CD4-positive, CD25-positive, alpha-beta regulatory T cell (primary cell): ENCODE measurements around the gene ORC1. TPM values are rescaled to one million over a fixed set of nuclear protein-coding genes. Genes with fewer than 3 reads are reported as not detected.

Experiments
- ATAC-seq, 2 donors: fragments of 150-1000 bp; cut with Tn5 transposase; one replicate each; pipeline ENCODE4 v1.10.0; 2021; ENCODE audit warnings: low read depth in 2 of 2, moderate number of reproducible peaks in 2 of 2, moderate library complexity in 1 of 2
- DNase-seq, 3 donors: peaks; one replicate each; pipeline versions ENCODE4 v3.0.0 to v3.0.0-alpha.2; 2012 to 2022; ENCODE audit warnings: mixed read lengths in 1 of 3
- H3K27ac ChIP-seq: one replicate; pipeline ENCODE4 v1.7.0; 2013; ENCODE audit warnings: mild to moderate bottlenecking, low read length; ENCODE audit not compliant: insufficient read depth, poor library complexity, severe bottlenecking
- H3K27me3 ChIP-seq: one replicate; pipeline ENCODE4 v1.7.0; 2013; ENCODE audit warnings: low read length; ENCODE audit not compliant: control insufficient read depth, insufficient read depth
- H3K36me3 ChIP-seq: one replicate; pipeline ENCODE4 v1.7.0; 2013; ENCODE audit warnings: mild to moderate bottlenecking, low read length, moderate library complexity; ENCODE audit not compliant: control insufficient read depth, insufficient read depth
- H3K4me1 ChIP-seq: 2 replicates; pipeline ENCODE4 v1.7.0; 2013; ENCODE audit warnings: mild to moderate bottlenecking, low read length; ENCODE audit not compliant: insufficient read depth, control insufficient read depth, poor library complexity, severe bottlenecking
- H3K4me3 ChIP-seq: one replicate; pipeline ENCODE4 v1.7.0; 2013; ENCODE audit warnings: low read depth, mild to moderate bottlenecking, low read length, moderate library complexity
- H3K9me3 ChIP-seq, 2 experiments: 1 replicate in 1 of 2; 2 replicates in 1 of 2; pipeline ENCODE4 v1.7.0; 2013; ENCODE audit warnings: low read length in 2 of 2, mild to moderate bottlenecking in 1 of 2, moderate library complexity in 1 of 2; ENCODE audit not compliant: control insufficient read depth in 2 of 2
- H3K27ac Mint-ChIP-seq, 3 donors: one replicate each; pipeline ENCODE4 v1.8.0; 2020 to 2022; ENCODE audit warnings: mild to moderate bottlenecking in 3 of 3, mixed read lengths in 3 of 3, moderate library complexity in 2 of 3
- H3K27me3 Mint-ChIP-seq: one replicate; pipeline ENCODE4 v1.8.0; 2022; ENCODE audit warnings: mild to moderate bottlenecking, mixed read lengths
- H3K36me3 Mint-ChIP-seq: one replicate; pipeline ENCODE4 v1.8.0; 2020; ENCODE audit warnings: mixed read lengths
- H3K4me1 Mint-ChIP-seq, 4 donors: one replicate each; pipeline ENCODE4 v1.8.0; 2020 to 2022; ENCODE audit warnings: mixed read lengths in 4 of 4, mild to moderate bottlenecking in 1 of 4
- H3K4me3 Mint-ChIP-seq, 4 donors: one replicate each; pipeline ENCODE4 v1.8.0; 2020 to 2022; ENCODE audit warnings: mild to moderate bottlenecking in 4 of 4, mixed read lengths in 4 of 4, moderate library complexity in 3 of 4
- H3K9me3 Mint-ChIP-seq, 7 donors: one replicate each; pipeline ENCODE4 v1.8.0; 2020 to 2022; ENCODE audit warnings: mixed read lengths in 7 of 7, mild to moderate bottlenecking in 3 of 7, moderate library complexity in 2 of 7
- polyA plus RNA-seq, 4 donors: library from polyadenylated mRNA; unstranded; fragments of 300-500 nt; fragmentation: Illumina TruSeq; gene quantifications; one replicate each; pipeline ENCODE4 v1.2.3, GENCODE V29; 2021
- total RNA-seq: library from RNA; stranded (reverse); gene quantifications from one replicate; pipeline ENCODE4 v1.2.3, GENCODE V29; 2022

ORC1 gene
- total and polyA plus RNA-seq, 5 donors from 2014 or later = 0.32 to 3.0 (median 1.8) TPM

- DNase-seq = no peak
- Histone ChIP-seq H3K27me3 (no peaks in the 10 kb centered on the region), H3K4me1 (peaks cover 23% of the 10 kb centered on the region), H3K27ac (no peak overlapping the region), H3K9me3 (no peaks in the 10 kb centered on the region), H3K4me3 (no peak overlapping the region), H3K36me3 (peaks cover 19% of the 10 kb centered on the region)
- ATAC-seq = no peak
- H3K4me1 Mint-ChIP-seq = peaks cover 33 to 35% (median 34%) of the 10 kb centered on the region in 4 donors
- H3K4me3 Mint-ChIP-seq = no peak overlapping the region
- peaks cover 31% of the 10 kb centered on the region for H3K36me3 Mint-ChIP-seq
- peak overlapping the region in 2 of 3 donors; percentile 47 to 74 for H3K27ac Mint-ChIP-seq
- H3K9me3 Mint-ChIP-seq = no peaks in the 10 kb centered on the region
- H3K27me3 Mint-ChIP-seq = no peaks in the 10 kb centered on the region
Observed at GRCh38 chr1:52427152-52427551, 22.9 kb upstream of the ORC1 start.

DNA sequence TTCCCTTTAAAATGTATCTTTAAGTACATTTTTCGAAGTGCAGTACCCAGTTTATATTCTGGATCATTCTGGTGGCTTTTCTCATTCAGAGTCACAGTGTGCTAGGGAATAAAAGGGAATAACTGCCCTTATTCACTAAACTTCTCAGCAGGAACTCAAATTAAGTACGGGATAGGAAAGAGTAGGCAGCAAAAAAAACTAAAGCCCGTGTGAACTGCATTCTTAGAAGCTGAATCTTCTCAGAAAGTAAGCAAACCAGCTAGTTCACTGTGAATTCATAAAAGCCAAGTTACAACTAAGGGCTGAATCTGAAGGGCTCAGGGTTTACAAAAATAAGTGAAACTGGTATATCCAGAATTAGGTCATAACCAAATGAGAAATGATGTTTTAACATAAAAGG is 22.1 kb upstream of the ORC1 start:
- DNase-seq = no peak
- Mint-ChIP-seq H3K27me3 (no peaks in the 10 kb centered on the region), H3K4me1 (peaks cover 26 to 35% (median 34%) of the 10 kb centered on the region in 4 donors), H3K27ac (peak overlapping the region in 2 of 3 donors; percentile 12 to 90), H3K36me3 (peaks cover 32% of the 10 kb centered on the region), H3K9me3 (no peaks in the 10 kb centered on the region), H3K4me3 (no peak overlapping the region)
- Histone ChIP-seq H3K4me3 (no peak overlapping the region), H3K36me3 (peaks cover 21% of the 10 kb centered on the region), H3K27ac (no peak overlapping the region), H3K27me3 (no peaks in the 10 kb centered on the region), H3K4me1 (peaks cover 23% of the 10 kb centered on the region), H3K9me3 (no peaks in the 10 kb centered on the region)
- no peak for ATAC-seq

GRCh38 chr1:52424813-52425212 is 20.6 kb upstream of the ORC1 start:
- Histone ChIP-seq H3K27ac (peak overlapping the region; percentile 76), H3K27me3 (no peaks in the 10 kb centered on the region), H3K9me3 (no peaks in the 10 kb centered on the region), H3K36me3 (peaks cover 27% of the 10 kb centered on the region), H3K4me3 (peak overlapping the region; percentile 75), H3K4me1 (peaks cover 23% of the 10 kb centered on the region)
- H3K4me1 Mint-ChIP-seq = peaks cover 30 to 43% (median 39%) of the 10 kb centered on the region in 4 donors
- peaks cover 24% of the 10 kb centered on the region for H3K36me3 Mint-ChIP-seq
- no peak for ATAC-seq
- H3K27ac Mint-ChIP-seq = peak overlapping the region; percentile 90 to 95 (median 90)
- DNase-seq = no peak
- peak overlapping the region in 3 of 4 donors; percentile 34 to 63 (median 54) for H3K4me3 Mint-ChIP-seq
- no peaks in the 10 kb centered on the region for H3K9me3 Mint-ChIP-seq
- H3K27me3 Mint-ChIP-seq = no peaks in the 10 kb centered on the region

DNA sequence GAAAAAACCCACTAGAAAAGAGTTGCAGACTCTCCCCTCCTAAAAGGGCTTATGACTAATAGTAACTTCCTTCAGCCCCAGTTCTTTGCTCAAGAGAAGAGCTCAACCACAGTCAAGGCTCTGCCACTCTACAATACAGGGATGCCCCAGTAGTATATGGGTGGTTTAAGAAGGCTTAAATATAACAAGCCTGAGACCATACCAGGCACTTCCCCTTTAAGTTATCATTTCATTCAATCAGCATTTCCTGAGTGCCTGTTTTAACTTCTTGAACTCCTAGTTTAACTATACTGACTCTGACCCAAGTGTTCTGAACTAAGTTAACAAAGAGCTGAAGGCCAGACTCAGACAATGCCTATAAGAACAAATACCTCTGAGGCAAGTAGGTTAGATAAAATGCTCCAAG is 20.0 kb upstream of the ORC1 start:
- H3K4me3 Mint-ChIP-seq = peak overlapping the region; percentile 34 to 83 (median 64)
- peak overlapping the region; percentile 75 for H3K4me3 ChIP-seq
- no peaks in the 10 kb centered on the region for H3K27me3 ChIP-seq
- ATAC-seq (peak; percentile 86 to 90), DNase-seq (peak; percentile 6 to 71 (median 58))
- peak overlapping the region; percentile 90 to 95 (median 90) for H3K27ac Mint-ChIP-seq
- H3K27me3 Mint-ChIP-seq = no peaks in the 10 kb centered on the region
- H3K4me1 Mint-ChIP-seq = peaks cover 35 to 49% (median 44%) of the 10 kb centered on the region in 4 donors
- H3K36me3 ChIP-seq = peaks cover 27% of the 10 kb centered on the region
- H3K27ac ChIP-seq = peak overlapping the region; percentile 76
- no peaks in the 10 kb centered on the region for H3K9me3 ChIP-seq
- no peaks in the 10 kb centered on the region for H3K9me3 Mint-ChIP-seq
- peaks cover 29% of the 10 kb centered on the region for H3K36me3 Mint-ChIP-seq
- peaks cover 23% of the 10 kb centered on the region for H3K4me1 ChIP-seq

DNA sequence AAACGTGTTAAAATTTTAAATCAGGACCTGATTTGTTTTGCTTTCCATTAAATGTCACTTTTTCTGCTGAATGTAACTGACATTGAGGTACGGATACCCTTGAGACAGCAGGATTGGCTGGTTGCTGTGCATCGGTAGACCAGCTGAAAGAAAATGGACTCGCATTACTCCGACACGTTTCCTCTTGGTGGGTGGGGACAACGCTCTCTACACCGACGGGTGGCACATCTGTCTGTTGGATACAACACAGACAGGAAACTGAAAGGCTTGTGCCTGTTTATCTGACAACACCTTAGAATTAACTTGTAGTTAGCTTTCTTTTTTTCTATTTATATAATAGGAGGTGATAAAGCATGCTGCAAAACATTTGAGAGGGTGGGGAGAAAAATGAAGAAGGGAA is 19.5 kb upstream of the ORC1 start:
- peak; percentile 38 to 90 (median 79) for DNase-seq
- Histone ChIP-seq H3K27me3 (no peaks in the 10 kb centered on the region), H3K4me1 (peaks cover 23% of the 10 kb centered on the region), H3K9me3 (no peaks in the 10 kb centered on the region), H3K36me3 (peaks cover 28% of the 10 kb centered on the region), H3K4me3 (peak overlapping the region; percentile 75), H3K27ac (peak overlapping the region; percentile 76)
- peaks cover 36 to 51% (median 44%) of the 10 kb centered on the region in 4 donors for H3K4me1 Mint-ChIP-seq
- peak overlapping the region; percentile 34 to 83 (median 64) for H3K4me3 Mint-ChIP-seq
- peak overlapping the region; percentile 90 to 95 (median 90) for H3K27ac Mint-ChIP-seq
- peaks cover 28% of the 10 kb centered on the region for H3K36me3 Mint-ChIP-seq
- ATAC-seq = peak; percentile 90 to 92
- no peaks in the 10 kb centered on the region for H3K9me3 Mint-ChIP-seq
- H3K27me3 Mint-ChIP-seq = no peaks in the 10 kb centered on the region

DNA sequence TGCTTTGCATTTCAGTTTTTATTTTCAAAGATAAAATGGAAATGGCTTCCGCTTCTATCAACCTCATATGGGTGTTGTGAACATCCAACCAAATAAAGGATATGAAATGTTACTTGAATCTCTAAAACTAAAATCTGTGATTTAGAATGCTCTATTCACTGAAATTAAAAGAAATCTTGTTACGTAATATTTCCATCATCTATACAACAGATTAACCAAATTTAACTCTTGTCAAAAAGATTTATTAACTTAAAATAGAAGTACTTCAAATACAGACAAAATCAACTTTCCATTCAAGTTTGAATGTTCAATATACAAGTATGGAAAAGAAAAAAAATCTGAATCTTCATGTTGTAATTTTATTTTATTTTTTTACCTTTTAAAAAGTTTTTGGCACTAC is 18.8 kb upstream of the ORC1 start:
- Histone ChIP-seq H3K4me3 (no peak overlapping the region), H3K27ac (peak overlapping the region; percentile 76), H3K27me3 (no peaks in the 10 kb centered on the region), H3K9me3 (no peaks in the 10 kb centered on the region), H3K36me3 (peaks cover 35% of the 10 kb centered on the region), H3K4me1 (peaks cover 23% of the 10 kb centered on the region)
- Mint-ChIP-seq H3K4me3 (no peak overlapping the region), H3K36me3 (peaks cover 29% of the 10 kb centered on the region), H3K9me3 (no peaks in the 10 kb centered on the region), H3K27ac (peak overlapping the region in 2 of 3 donors; percentile 11 to 20), H3K27me3 (no peaks in the 10 kb centered on the region), H3K4me1 (peaks cover 36 to 55% (median 46%) of the 10 kb centered on the region in 4 donors)
- DNase-seq (no peak), ATAC-seq (no peak)

DNA sequence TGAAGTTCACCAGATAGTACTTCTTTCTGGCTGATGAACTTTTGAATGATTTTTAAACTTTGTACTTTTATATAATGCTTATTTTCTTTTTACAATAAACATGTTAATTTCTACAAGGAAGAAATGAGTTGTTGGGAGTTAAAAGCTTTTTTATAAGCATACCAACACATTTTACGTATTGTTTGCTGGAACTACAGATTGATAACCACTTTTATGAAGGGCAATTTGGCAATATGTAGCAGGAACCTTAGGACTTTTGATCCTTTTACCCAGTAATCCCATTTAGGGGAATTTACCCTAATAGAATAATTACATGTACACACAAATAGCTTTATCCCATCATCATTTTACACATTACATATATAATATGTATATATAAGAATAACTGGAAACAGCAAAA is 16.5 kb upstream of the ORC1 start:
- Mint-ChIP-seq H3K4me3 (no peak overlapping the region), H3K4me1 (peaks cover 31 to 48% (median 35%) of the 10 kb centered on the region in 4 donors), H3K36me3 (peaks cover 32% of the 10 kb centered on the region), H3K27ac (no peak overlapping the region), H3K9me3 (no peaks in the 10 kb centered on the region), H3K27me3 (no peaks in the 10 kb centered on the region)
- Histone ChIP-seq H3K4me3 (no peak overlapping the region), H3K27ac (no peak overlapping the region), H3K9me3 (no peaks in the 10 kb centered on the region), H3K4me1 (peaks cover 22% of the 10 kb centered on the region), H3K27me3 (no peaks in the 10 kb centered on the region), H3K36me3 (peaks cover 47% of the 10 kb centered on the region)
- no peak for ATAC-seq
- DNase-seq = no peak

DNA sequence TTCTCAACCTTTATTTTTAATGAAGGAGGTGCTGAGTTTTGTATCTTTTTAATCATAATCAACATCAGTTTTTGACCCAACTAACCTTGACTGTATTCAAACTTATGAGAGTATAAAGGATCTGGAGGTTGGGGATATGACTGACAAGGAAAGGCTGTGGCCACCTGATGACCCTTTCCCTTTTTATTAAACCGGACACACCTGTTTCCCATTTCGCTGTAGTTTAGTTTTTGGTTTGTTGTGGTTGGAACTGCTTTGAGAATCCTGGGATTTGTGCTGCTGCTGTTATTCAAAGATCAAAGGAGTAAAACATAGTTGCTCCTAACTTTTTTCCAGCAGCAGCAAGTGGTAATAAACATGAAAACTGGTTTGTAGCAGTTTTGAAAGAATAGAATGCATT is 12.6 kb upstream of the ORC1 start:
- Histone ChIP-seq H3K4me3 (no peak overlapping the region), H3K4me1 (no peaks in the 10 kb centered on the region), H3K27me3 (no peaks in the 10 kb centered on the region), H3K9me3 (no peaks in the 10 kb centered on the region), H3K36me3 (peaks cover 84% of the 10 kb centered on the region), H3K27ac (no peak overlapping the region)
- ATAC-seq (no peak), DNase-seq (no peak)
- Mint-ChIP-seq H3K36me3 (peaks cover 48% of the 10 kb centered on the region), H3K4me3 (no peak overlapping the region), H3K27ac (no peak overlapping the region), H3K27me3 (no peaks in the 10 kb centered on the region), H3K9me3 (no peaks in the 10 kb centered on the region), H3K4me1 (peaks cover 10 to 24% (median 18%) of the 10 kb centered on the region in 4 donors)
